Omental fat pad (tissue), 4 donors: ENCODE results near the gene ERP44. TPM values are rescaled to one million over a fixed set of nuclear protein-coding genes. Genes with fewer than 3 reads are reported as not detected.
"Not testable (repeated sequence)": the region's sequence is repeated elsewhere in the genome, so short reads cannot be mapped to it uniquely, and the experiment has no call there.

Experiments used
- ATAC-seq: fragments of 150-250 bp; one replicate; pipeline ENCODE4 v1.9.1; 2016; ENCODE audit warnings: mild to moderate bottlenecking, moderate library complexity; ENCODE audit not compliant: low FRiP score
- DNase-seq: peaks from one replicate; pipeline ENCODE4 v3.0.0-alpha.2; 2019; ENCODE audit warnings: low spot score
- total RNA-seq, 4 donors: library from RNA; depleted of rRNA; stranded (reverse); fragments of >200 nt; gene quantifications; one replicate each; pipeline ENCODE4 v1.1.0, GENCODE V29; 2016
- TF ChIP-seq, protein P1 (sequence below), 3 donors: fragments of 450-650 bp; IDR thresholded peaks; one replicate each; pipeline ENCODE4 v1.5.1; 2016 to 2017; ENCODE audit warnings: antibody characterized with exemption in 3 of 3, mild to moderate bottlenecking in 3 of 3, moderate library complexity in 2 of 3

The ERP44 gene
- total RNA-seq, 4 donors from 2014 or later: 14.1 to 21.4 (median 16.1) TPM

- DNase-seq (no peak), ATAC-seq (no peak)
- TF ChIP-seq, protein P1, sequence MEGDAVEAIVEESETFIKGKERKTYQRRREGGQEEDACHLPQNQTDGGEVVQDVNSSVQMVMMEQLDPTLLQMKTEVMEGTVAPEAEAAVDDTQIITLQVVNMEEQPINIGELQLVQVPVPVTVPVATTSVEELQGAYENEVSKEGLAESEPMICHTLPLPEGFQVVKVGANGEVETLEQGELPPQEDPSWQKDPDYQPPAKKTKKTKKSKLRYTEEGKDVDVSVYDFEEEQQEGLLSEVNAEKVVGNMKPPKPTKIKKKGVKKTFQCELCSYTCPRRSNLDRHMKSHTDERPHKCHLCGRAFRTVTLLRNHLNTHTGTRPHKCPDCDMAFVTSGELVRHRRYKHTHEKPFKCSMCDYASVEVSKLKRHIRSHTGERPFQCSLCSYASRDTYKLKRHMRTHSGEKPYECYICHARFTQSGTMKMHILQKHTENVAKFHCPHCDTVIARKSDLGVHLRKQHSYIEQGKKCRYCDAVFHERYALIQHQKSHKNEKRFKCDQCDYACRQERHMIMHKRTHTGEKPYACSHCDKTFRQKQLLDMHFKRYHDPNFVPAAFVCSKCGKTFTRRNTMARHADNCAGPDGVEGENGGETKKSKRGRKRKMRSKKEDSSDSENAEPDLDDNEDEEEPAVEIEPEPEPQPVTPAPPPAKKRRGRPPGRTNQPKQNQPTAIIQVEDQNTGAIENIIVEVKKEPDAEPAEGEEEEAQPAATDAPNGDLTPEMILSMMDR (IDR thresholded peaks at IDR 0.05): no peak
Measured at GRCh38 chr9:100099722-100100042, 882 bp upstream of the ERP44 start.

DNA sequence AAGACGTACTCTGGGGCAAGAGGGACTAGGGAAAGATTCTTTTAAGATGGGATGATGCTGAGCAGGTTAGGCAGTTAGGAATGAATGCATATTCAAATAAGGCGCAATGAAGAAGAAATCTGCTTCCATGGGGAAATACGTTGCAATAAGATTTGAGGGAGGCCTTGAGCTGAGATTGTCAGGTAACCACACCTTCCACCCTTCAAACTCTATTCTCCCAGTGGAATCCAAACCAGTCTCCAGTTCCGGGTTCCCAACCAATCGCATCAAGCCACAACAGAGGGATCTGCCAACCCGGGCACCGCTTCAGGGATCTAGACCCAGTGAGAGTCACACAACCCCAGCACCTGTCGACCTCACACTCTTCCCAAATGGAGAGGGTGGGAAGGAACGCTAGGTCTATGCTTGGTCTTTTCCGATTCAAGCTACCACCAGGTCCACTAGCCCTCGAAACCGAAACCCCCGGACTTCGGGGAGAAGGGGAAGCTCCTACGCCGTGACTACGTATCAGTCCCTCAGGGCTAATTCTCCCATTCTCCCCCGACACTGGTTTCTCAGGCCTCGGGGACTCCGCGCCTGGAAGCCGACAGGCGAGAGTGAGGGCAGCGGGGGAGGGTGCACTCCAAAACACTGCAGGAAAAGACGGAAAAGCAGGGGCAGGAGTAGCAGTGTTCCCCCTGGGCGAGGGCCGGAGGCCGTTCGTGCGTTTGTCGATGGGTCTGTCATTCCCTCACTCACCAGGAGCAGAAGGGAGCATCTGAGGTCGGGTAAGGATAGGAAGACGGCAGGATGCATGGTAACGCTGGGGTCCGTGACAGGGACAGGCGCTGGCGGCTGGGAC is 534 bp downstream of the ERP44 start:
- TF ChIP-seq, protein P1 (IDR thresholded peaks at IDR 0.05): no peak
- DNase-seq (peak; percentile 39), ATAC-seq (peak; percentile 56)

DNA sequence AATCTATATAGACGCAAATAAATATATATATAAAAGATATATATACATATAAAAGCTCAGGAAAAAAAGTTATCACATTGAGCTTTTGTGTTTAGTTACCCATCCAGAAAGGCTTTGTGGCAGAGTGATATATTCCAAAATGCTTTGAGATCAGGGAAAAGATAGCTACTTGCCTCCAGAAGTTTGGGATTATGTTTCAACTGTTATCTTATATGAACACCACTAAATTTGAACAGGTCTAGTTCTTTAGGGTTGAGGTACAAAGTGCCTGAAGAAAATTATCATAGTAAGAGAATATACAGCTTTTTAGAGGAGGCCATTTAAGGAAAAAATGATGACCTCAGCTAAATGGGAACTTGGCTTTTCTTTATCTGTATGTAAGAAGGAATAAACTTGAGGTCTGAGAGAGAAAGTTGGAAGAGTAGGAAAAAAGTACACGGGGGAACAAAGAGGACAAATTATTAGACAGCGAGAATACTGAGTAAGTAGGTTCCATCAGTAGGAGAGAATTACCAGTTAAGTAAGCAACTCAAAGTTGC is 2.4 kb downstream of the ERP44 start:
- TF ChIP-seq, protein P1 (IDR thresholded peaks at IDR 0.05): no peak
- DNase-seq: no peak
- ATAC-seq: no peak

DNA sequence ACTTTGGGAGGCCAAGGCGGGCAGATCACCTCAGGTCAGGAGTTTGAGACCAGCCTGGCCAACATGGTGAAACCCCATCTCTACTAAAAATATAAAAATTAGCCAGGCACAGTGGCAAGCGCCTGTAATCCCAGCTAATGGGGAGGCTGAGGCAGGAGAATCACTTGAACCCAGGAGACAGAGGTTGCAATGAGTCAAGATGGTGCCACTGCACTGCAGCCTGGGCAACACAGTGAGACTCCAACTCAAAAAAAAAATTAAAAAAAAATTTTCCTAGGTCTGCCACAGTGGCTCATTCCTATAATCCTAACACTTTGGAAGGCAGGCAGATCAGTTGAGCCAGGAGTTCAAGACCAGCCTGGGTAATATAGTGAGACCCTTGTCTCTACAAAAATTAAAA is 4.4 kb downstream of the ERP44 start:
- not testable (repeated sequence) for DNase-seq, ATAC-seq

DNA sequence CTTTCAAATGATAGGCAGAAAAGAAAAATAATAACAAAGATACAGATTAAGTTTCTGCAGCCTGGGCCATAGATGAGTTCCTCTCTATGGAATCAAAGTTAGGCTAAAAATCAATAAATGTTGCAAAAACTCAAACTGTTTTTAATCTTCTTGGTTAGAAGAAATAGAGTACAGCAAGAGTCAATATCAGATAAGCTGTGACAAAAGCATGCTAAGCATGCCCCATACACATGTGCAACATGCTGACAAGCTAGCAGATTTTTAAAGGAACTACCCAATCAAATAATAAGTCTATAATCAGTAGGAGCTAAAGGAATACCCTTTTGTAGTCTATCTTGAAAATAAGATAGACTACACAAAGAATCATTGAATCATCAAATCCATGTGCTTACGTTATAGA is 6.7 kb downstream of the ERP44 start:
- ATAC-seq (no peak), DNase-seq (no peak)
- TF ChIP-seq, protein P1 (IDR thresholded peaks at IDR 0.05): no peak

- DNase-seq (no peak), ATAC-seq (no peak)
- TF ChIP-seq, protein P1 (IDR thresholded peaks at IDR 0.05): no peak
Measured at GRCh38 chr9:100091650-100092049, 7.2 kb downstream of the ERP44 start.

- no peak for ATAC-seq
- TF ChIP-seq, protein P1 (IDR thresholded peaks at IDR 0.05): no peak
- no peak for DNase-seq
Measured at GRCh38 chr9:100090880-100091279, 7.9 kb downstream of the ERP44 start.
